ENCODE results near the gene TMSB4X. TPM values are rescaled to one million over a fixed set of nuclear protein-coding genes. Genes with fewer than 3 reads are reported as not detected.

TMSB4X gene
- total and polyA plus RNA-seq, 12 donors = 700 to 3,026 (median 889) TPM

GRCh38 chrX:12946406-12946805, 28.5 kb upstream of the TMSB4X start:
- TF ChIP-seq CTCF (IDR thresholded peaks at IDR 0.05) = no peak
- Histone ChIP-seq H3K36me3 (no peaks in the 10 kb centered on the region), H3K4me1 (peaks cover 0 to 50% (median 12%) of the 10 kb centered on the region in 9 donors), H3K9me3 (no peaks in the 10 kb centered on the region), H3K27ac (peak overlapping the region in 2 of 10 donors; percentile 71 to 83), H3K27me3 (peaks cover 0 to 25% (median 0%) of the 10 kb centered on the region in 7 donors), H3K4me3 (no peak overlapping the region)
- ATAC-seq = no peak
- no peak for DNase-seq
- WGBS, 2 donors = 50 to 53% methylated on average over 4 of the region's 4 CpGs
- intact Hi-C loops (cut with DNase I) = loop anchor here in 4 of 10 donors (1.0 to 5.0 kb wide), 5 partner anchors 540 to 1086 kb away; no protein-coding TSS in a partner anchor

GRCh38 chrX:12946838-12947544, 27.9 kb upstream of the TMSB4X start:
- Histone ChIP-seq H3K36me3 (no peaks in the 10 kb centered on the region), H3K4me3 (no peak overlapping the region), H3K9me3 (no peaks in the 10 kb centered on the region), H3K27me3 (peaks cover 0 to 25% (median 0%) of the 10 kb centered on the region in 7 donors), H3K4me1 (peaks cover 0 to 56% (median 12%) of the 10 kb centered on the region in 9 donors), H3K27ac (peak overlapping the region in 8 of 10 donors; percentile 15 to 83 (median 64))
- intact Hi-C loops (cut with DNase I) = loop anchor here in 4 of 10 donors (1.0 to 5.0 kb wide), 5 partner anchors 539 to 1085 kb away; no protein-coding TSS in a partner anchor
- peak in 1 of 2 donors; percentile 69 for DNase-seq
- 44 to 56% methylated on average over 5 of the region's 5 CpGs for WGBS, 2 donors
- TF ChIP-seq CTCF (IDR thresholded peaks at IDR 0.05) = peak; percentile 64 to 97 (median 84)
- peak; percentile 49 to 86 (median 74) for ATAC-seq

- no peak for ATAC-seq
- no peak for TF ChIP-seq CTCF (IDR thresholded peaks at IDR 0.05)
- H3K4me3 ChIP-seq = no peak overlapping the region
- 86 to 89% methylated on average over 4 to 5 of the region's 5 CpGs for WGBS, 2 donors
- peak overlapping the region in 6 of 10 donors; percentile 54 to 83 (median 68) for H3K27ac ChIP-seq
- no peaks in the 10 kb centered on the region for H3K9me3 ChIP-seq
- no peaks in the 10 kb centered on the region for H3K36me3 ChIP-seq
- peaks cover 0 to 61% (median 12%) of the 10 kb centered on the region in 9 donors for H3K4me1 ChIP-seq
- peaks cover 0 to 25% (median 0%) of the 10 kb centered on the region in 7 donors for H3K27me3 ChIP-seq
- intact Hi-C loops (cut with DNase I) = loop anchor here in 4 of 10 donors (2.0 to 5.0 kb wide), 3 partner anchors 541 to 1085 kb away; no protein-coding TSS in a partner anchor
- no peak for DNase-seq
Observed at GRCh38 chrX:12947545-12948235, 27.2 kb upstream of the TMSB4X start.

- intact Hi-C loops (cut with DNase I) = loop anchor here in 3 of 10 donors (5.0 kb wide), 2 partner anchors 699 to 1084 kb away; no protein-coding TSS in a partner anchor
- H3K27ac ChIP-seq = peak overlapping the region in 2 of 10 donors; percentile 69 to 92
Observed at GRCh38 chrX:12948495-12948894, 26.4 kb upstream of the TMSB4X start.

More at GRCh38 chrX:12948495-12948894, 26.4 kb upstream of the TMSB4X start:
- no peaks in the 10 kb centered on the region for H3K9me3 ChIP-seq
- no peak overlapping the region for H3K4me3 ChIP-seq
- peaks cover 0 to 25% (median 0%) of the 10 kb centered on the region in 7 donors for H3K27me3 ChIP-seq
- TF ChIP-seq CTCF (IDR thresholded peaks at IDR 0.05) = no peak
- no peak for DNase-seq
- ATAC-seq = no peak
- peaks cover 0 to 61% (median 12%) of the 10 kb centered on the region in 9 donors for H3K4me1 ChIP-seq
- 100% methylated on average over 2 of the region's 2 CpGs for WGBS, 2 donors
- H3K36me3 ChIP-seq = no peaks in the 10 kb centered on the region
